Measurements from ENCODE around the gene REV3L. TPM values are rescaled to one million over a fixed set of nuclear protein-coding genes. Genes with fewer than 3 reads are reported as not detected.
A peak's percentile ranks its signal among the peaks of the same experiment; 100 is the strongest.

The REV3L gene
- total and polyA plus RNA-seq, 2 donors (not counting 3 experiments of a cell fraction or from before 2014, with no cell fraction given) = 6.0 to 22.7 TPM

- H3K9ac ChIP-seq (replicated peaks; ENCODE audit: extremely low read depth, insufficient read depth, low read length) = no peak overlapping the region
- no peaks in the 10 kb centered on the region for H3K4me1 ChIP-seq (ENCODE audit: control insufficient read depth, extremely low read depth, insufficient read depth, low read length)
- H3K27me3 ChIP-seq (ENCODE audit: control insufficient read depth in 2 of 2, insufficient read depth in 2 of 2, low read length in 2 of 2) = no peaks in the 10 kb centered on the region
- FAIRE-seq (no peak), DNase-seq (ENCODE audit: low read depth, low spot score) (peak; percentile 15)
- H3K27ac ChIP-seq (ENCODE audit: insufficient read depth, low read depth, low read length) = no peak overlapping the region
- TF ChIP-seq CTCF (IDR thresholded peaks at IDR 0.05; ENCODE audit: extremely low read depth in 1 of 2, insufficient read depth in 1 of 2, low read depth in 1 of 2, low read length in 2 of 2) (no peak), POLR2AphosphoS5 (IDR thresholded peaks at IDR 0.05; ENCODE audit: insufficient read depth, low read depth, low read length) (no peak), GATA2 (IDR thresholded peaks at IDR 0.05; ENCODE audit: insufficient read depth, insufficient read length, low read depth, low read length) (no peak), MAX (IDR thresholded peaks at IDR 0.05; ENCODE audit: insufficient read depth, insufficient read length) (no peak), MYC (IDR thresholded peaks at IDR 0.05; ENCODE audit: low read depth, low read length) (no peak), EZH2 (IDR thresholded peaks at IDR 0.05; ENCODE audit: borderline replicate concordance, low read depth, low read length, severe bottlenecking) (no peak), JUN (IDR thresholded peaks at IDR 0.05; ENCODE audit: borderline replicate concordance, insufficient read depth, insufficient read length, low read depth) (no peak), POLR2A (IDR thresholded peaks at IDR 0.05; ENCODE audit: low read depth, low read length) (no peak), FOS (IDR thresholded peaks at IDR 0.05; ENCODE audit: borderline replicate concordance, insufficient read depth, low read length) (no peak)
- no TSS peak for BruUV-seq (replicated peaks)
- peaks cover 4 to 9% of the 10 kb centered on the region in 2 experiments for H3K36me3 ChIP-seq (ENCODE audit: control insufficient read depth in 2 of 2, extremely low read depth in 1 of 2, insufficient read depth in 2 of 2, low read length in 2 of 2)
- H2AFZ ChIP-seq (ENCODE audit: low read depth, low read length) = no peak overlapping the region
- no peaks in the 10 kb centered on the region for H3K79me2 ChIP-seq (ENCODE audit: control insufficient read depth, insufficient read depth, low read length)
- H3K4me2 ChIP-seq (ENCODE audit: insufficient read depth, low read length) = no peak overlapping the region
- POLR2A ChIA-PET = no interaction called here
- H3K9me3 ChIP-seq (replicated peaks; ENCODE audit: control insufficient read depth, insufficient read depth, low read length) = no peaks in the 10 kb centered on the region
- dilution Hi-C loops (cut with MboI; ENCODE audit: extremely low pct_ligation_motif_present, low sequenced_read_pairs) (no loop called here), intact Hi-C loops (cut with micrococcal nuclease) (no loop called here)
- CTCF ChIA-PET = interaction anchor here (2.3 kb wide), 1 partner anchor 98 kb away, joined by 11 read pairs; no protein-coding TSS in a partner anchor
- no peaks in the 10 kb centered on the region for H3K9me1 ChIP-seq (replicated peaks; ENCODE audit: control insufficient read depth, extremely low read depth, insufficient read depth, low read length)
- no peak overlapping the region for H3K4me3 ChIP-seq (replicated peaks in 1 of 3; ENCODE audit: insufficient read depth in 1 of 3, low read depth in 1 of 3, low read length in 3 of 3)
- H4K20me1 ChIP-seq (replicated peaks; ENCODE audit: control insufficient read depth, extremely low read depth, insufficient read depth, low read length) = no peaks in the 10 kb centered on the region
These were observed 101.9 kb downstream of the REV3L start for GRCh38 chr6:111381123-111381522.

All from endothelial cell of umbilical vein (primary cell).